GM13976 (cell line): ENCODE results near the gene TTC24.

Experiments used
- DNase-seq: peaks from one replicate; pipeline ENCODE4 v3.0.0; 2012; ENCODE audit warnings: low spot score
- CTCF ChIP-seq: IDR thresholded peaks from 2 replicates; pipeline ENCODE4 v1.5.1; 2012; ENCODE audit warnings: borderline replicate concordance, mild to moderate bottlenecking; ENCODE audit not compliant: insufficient read depth; ENCODE audit errors: extremely low read depth, missing control alignments, control extremely low read depth
- in situ Hi-C: fragments of 300-500 bp; cut with MboI; formaldehyde crosslinking; loops from one replicate; pipeline ENCODE4 v1.12.0; 2022; ENCODE audit warnings: low sequenced_read_pairs, mixed read lengths, inconsistent platforms; ENCODE audit not compliant: unreplicated experiment

The TTC24 gene

GRCh38 chr1:156571919-156572662, 7.4 kb upstream of the TTC24 start, which contains the start of gene IQGAP3:
IQGAP3 (minus strand) TSS chr1:156572565; CDS start chr1:156572529, 36 bp downstream.
- no peak for TF ChIP-seq CTCF
- DNase-seq: peak; percentile 95
- in situ Hi-C loops: no loop called here

- in situ Hi-C loops: no loop called here
- DNase-seq: no peak
- TF ChIP-seq CTCF: no peak
Measured at GRCh38 chr1:156572663-156573018, 6.9 kb upstream of the TTC24 start.

GRCh38 chr1:156574039-156574633, 5.4 kb upstream of the TTC24 start:
- in situ Hi-C loops: no loop called here
- DNase-seq: no peak
- no peak for TF ChIP-seq CTCF

- no peak for DNase-seq
- in situ Hi-C loops: no loop called here
- TF ChIP-seq CTCF: no peak
Measured at GRCh38 chr1:156577550-156577949, 2.0 kb upstream of the TTC24 start.

GRCh38 chr1:156578055-156578454, 1.5 kb upstream of the TTC24 start:
- no peak for DNase-seq
- in situ Hi-C loops: no loop called here
- no peak for TF ChIP-seq CTCF

GRCh38 chr1:156581661-156582387, 2.3 kb downstream of the TTC24 start:
- no peak for DNase-seq
- TF ChIP-seq CTCF: no peak
- in situ Hi-C loops: no loop called here
